GM21515 (cell line): ENCODE results near the gene WNT6.
"Not testable (repeated sequence)": the region's sequence is repeated elsewhere in the genome, so short reads cannot be mapped to it uniquely, and the experiment has no call there.

Source experiments
- ATAC-seq: cut with Tn5 transposase; IDR thresholded peaks from one replicate; pipeline ENCODE4 v1.9.1; 2021; ENCODE audit not compliant: unreplicated experiment

The WNT6 gene

DNA sequence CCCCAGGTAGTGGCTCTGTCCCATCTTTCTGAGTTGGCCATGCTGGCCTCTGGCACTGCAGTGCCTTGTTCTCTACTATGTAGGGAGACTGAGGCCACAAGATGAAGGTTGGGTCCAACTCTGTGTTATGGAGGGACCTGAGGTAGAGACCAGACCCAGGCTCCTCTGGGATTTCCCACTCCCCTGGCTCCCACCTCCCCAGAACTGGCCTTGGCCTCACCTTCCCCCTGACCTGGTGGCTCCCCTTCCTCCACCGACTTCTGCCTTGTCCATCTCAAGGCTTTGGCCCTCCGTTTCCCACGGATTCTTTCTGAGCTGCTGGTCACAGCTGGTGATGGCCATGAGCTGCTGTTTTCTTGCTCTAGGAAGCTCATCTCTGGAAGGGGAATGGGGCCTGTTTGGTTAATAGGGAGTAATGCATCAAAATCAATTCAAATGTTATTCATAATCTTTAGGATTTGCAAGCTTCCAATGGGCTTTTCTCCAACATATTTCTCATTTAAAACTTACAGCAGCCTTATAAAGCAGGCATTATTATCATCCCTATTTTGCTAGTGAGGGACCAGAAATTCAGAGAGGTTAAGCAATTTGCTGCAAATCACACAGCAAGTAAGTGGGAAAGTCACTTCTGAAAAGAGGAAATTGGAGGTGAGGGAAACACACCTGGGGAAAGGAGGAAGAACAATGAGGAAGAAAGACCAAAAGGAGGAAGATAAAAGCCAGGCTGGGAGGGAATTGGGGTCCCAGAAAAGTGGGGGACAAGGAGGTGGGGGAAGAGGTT is 28.9 kb upstream of the WNT6 start:
- ATAC-seq = no peak

DNA sequence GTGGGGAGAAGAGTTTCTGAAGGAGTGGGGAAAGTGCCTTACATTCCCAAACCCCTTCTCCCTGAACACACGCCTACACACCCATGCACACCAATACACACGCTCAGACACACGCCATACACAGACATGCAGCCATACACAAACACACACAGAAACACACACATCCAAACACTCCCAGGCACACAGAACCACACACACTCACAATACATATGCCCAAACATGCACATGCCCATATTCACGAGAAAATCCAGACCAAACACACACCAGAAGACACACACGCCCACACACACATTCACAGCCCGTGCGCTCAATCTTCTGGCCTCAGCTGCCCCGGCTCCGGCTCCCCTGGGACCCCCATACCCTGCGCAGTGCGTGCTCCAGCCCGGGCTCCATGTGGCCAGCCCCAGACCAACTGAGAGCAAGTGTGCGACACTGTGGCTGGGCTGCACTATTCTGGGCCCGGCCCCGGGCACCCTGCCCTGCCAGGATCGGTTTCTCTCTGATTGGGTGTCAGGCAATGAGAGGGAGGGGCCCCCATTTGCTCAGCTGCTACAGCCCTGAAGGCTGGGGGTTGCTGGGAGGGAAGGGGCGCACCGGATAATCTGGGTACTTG is 28.1 kb upstream of the WNT6 start, which contains the start of gene PRKAG3:
Gene PRKAG3, minus strand, starts transcription at position 426 of the 613 bp plus-strand sequence.
- ATAC-seq = no peak

DNA sequence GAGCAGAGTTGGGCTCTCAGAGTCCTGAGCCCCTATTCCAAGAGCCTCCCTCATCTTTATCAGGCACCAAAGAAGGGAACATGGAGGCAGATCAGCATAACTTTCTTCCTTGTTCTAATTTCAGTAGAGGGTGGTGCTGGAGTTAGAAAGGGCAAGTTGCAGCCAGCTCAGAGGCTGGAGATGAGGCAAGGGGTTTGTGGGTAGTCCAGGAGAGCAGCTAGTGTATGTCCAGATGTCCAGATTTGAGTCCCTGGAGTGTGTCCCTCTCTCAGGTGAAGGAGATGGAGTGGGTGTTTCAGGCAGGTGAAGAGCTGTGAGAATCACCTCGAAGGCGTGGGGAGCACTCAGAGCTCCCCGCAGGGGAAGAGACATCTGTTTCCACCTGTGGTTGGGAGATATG is 27.5 kb upstream of the WNT6 start:
- no peak for ATAC-seq

DNA sequence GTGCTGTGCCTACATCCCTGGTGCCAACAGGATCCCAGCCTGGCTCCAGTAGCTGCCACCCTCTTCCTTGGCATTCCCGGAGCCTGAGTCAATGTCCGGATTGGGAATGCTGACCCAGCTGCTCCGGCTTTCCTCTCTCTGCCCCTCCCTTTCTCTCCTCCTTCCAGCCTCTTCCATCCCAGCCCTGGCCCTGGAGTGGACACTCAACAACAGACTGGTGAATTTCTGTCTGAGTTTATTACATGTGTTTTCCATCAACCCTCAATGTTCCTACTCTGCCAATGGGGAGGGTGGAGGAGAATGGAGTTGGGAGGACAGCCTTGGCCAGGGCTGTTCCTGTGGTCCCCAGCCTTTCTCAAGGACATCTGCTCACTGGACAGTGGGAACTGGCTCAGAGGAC is 27.1 kb upstream of the WNT6 start:
- ATAC-seq = no peak

DNA sequence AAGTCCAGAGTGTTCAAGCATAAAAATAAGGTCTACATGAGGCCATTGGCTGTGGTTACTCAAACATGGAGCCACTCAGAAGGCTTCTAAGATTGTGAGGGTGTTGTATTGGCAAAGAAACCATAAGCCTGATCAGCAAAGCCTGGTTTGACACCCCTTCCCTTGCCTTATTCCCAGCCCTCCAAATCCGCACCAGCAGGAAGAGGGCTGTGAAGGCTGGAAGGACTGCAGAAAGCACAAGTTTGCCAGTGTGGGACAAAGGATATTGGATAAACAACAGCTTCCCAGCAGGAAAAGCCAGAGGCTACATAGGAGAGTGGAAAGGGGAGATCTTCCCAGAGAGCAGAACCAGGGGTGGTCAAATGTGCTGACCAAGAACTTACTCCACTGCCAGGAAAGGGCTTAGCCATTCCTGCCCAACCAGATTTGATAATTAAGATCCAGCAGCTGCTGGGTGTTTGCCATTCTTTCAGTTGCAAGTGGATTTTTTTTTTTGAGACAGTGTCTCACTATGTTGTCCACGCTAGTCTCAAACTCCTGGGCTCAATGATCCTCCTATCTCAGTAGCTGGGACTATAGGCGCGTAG is 26.5 kb upstream of the WNT6 start:
- ATAC-seq = no peak

DNA sequence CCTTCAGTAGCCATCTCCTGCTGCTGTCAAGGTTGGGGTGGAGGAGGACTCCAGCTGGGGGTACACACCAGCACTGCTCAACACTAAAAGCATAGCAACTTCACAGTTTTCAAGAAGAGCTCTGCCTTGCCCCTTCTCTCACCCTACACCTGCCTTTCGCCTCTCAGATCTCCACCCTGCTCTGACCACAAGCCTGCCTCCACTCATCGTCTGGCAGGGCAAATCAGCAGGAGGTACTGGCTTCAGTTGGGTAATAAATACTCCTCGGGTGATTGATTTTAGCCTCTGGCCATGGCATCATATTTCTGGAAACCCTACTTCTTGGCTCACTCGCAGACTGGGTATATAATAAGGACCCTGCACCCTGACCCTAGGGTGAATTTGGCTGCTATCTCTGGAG is 24.9 kb upstream of the WNT6 start:
- ATAC-seq = no peak

DNA sequence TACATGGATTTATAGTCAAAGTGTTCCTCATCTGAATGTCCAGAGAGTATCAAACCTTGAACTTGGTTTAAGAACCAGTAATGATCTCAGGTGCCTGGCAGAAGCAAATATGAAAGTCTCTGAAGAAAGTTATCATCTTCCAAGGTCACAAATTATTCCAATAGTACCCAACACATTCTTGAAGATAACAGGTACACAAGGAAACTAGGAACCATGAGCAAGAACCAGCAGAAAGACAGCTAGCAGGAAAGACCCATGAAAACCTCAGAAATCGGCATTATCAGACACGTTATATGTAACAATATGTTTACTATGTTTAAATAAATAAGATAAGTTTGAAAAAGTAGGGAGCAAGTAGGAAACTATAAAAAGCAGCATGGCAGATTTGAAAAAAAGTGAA is 22.1 kb upstream of the WNT6 start:
- no peak for ATAC-seq

DNA sequence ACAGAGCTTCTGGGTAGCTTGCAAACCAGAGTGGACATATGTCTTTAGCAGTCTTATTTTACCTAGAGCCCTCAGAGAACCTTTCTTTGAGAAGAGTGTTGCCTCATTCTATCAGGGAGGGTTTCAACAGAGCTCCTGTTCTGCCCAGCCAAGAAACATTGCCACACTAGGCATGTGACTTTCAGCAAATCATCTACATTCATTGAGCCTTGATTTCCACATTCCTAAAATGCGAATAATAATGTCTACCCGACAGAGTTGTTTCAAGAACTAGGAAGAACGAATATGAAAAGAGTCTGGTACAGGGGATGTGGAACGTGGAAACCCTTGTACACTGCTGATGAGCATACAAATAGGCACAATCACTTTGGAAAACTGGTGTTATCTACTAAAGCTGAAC is 20.2 kb upstream of the WNT6 start:
- ATAC-seq = no peak

DNA sequence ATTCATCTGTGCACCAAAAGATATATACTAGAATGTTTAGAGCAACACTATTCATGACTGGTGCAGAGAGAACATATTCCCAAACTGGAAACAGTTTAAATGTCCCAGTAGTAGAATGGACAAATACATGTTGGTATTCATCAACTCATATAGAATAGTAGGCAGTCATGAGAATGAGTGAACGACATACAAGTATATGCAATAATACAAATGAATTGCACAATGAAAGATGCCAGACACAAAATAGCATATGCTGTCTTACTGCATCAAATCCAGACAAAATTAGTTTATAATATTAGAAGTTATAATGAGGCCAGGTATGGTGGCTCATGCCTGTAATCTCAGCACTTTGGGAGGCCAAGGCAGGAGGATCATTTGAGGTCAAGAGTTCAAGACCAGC is 19.7 kb upstream of the WNT6 start:
- ATAC-seq = no peak

DNA sequence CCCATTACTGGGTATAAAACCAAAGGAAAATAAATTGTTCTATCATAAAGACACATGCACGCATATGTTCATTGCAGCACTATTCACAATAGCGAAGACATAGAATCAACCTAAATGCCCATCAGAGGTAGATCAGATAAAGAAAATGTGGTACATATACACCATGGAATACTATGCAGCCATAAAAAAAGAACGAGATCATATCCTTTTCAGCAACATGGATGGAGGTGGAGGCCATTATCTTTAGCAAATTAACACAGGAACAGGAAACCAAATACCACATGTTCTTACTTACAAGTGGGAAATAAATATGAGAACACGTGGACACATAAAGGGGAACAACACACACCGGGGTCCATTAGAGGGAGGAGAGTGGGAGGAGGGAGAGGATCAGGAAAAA is 15.3 kb upstream of the WNT6 start:
- ATAC-seq = not testable (repeated sequence)

DNA sequence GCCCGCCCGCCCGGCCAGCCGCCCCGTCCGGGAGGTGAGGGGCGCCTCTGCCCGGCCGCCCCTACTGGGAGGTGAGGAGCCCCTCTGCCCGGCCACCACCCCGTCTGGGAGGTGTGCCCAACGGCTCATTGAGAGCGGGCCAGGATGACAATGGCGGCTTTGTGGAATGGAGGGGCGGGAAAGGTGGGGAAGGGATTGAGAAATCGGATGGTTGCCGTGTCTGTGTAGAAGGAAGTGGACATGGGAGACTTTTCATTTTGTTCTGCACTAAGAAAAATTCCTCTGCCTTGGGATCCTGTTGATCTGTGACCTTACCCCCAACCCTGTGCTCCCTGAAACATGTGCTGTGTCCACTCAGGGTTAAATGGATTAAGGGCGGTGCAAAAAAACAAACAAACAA is 12.6 kb upstream of the WNT6 start:
- ATAC-seq = not testable (repeated sequence)

DNA sequence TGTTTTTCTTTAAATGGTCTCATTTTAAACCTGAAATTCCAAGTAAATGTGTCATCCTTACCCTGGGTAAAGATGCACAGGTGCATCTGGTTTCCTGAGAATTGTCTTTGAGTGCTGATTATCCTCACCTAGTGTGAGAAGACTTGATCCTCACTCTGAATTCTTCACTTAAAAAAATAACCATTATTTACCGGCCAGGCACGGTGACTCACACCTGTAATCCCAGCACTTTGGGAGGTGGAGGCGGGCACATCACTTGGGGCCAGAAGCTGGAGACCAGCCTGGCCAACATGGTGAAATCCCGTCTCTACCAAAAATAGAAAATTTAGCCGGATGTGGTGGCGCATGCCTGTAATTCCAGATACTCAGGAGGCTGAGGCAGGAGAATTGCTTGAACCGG is 9.9 kb upstream of the WNT6 start:
- ATAC-seq = no peak

DNA sequence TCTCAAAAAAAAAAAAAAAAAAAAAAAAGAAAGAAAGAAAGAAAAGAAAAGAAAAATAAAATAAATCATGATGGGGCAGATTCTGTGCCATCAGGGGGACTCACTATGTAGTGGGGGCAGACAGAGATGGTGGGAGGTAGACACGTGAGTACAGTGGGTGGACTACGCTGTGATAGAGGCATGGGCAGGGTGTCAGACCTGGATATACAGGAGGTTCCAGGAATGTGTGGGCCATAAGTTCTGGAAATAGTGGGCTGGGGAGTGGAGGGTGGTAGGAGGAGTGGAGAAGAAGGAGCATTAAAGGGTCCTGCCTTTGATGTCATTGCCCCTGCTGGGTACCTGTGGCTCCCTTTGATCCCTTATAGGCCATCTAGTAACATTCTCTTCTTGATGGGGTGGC is 8.8 kb upstream of the WNT6 start:
- ATAC-seq = no peak

DNA sequence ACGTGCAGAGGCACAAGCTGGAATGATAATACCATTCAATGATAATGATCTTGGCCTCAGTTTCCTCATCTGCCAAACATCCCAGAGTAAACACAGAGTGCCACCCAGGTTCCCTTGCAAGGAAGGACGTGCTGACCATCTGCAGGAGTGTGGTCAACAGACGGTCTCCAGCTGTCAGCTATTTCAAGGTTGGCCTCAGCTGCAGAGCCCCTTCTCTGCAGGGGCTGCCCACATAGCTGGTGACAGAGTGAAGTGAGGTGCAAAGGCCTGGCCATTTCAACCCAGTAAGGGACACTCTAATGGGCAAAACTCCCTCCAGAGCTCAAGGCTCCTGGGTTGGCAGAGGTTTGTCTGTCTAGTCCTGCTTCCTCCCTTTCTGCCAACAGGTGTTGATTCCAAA is 8.3 kb upstream of the WNT6 start:
- no peak for ATAC-seq

DNA sequence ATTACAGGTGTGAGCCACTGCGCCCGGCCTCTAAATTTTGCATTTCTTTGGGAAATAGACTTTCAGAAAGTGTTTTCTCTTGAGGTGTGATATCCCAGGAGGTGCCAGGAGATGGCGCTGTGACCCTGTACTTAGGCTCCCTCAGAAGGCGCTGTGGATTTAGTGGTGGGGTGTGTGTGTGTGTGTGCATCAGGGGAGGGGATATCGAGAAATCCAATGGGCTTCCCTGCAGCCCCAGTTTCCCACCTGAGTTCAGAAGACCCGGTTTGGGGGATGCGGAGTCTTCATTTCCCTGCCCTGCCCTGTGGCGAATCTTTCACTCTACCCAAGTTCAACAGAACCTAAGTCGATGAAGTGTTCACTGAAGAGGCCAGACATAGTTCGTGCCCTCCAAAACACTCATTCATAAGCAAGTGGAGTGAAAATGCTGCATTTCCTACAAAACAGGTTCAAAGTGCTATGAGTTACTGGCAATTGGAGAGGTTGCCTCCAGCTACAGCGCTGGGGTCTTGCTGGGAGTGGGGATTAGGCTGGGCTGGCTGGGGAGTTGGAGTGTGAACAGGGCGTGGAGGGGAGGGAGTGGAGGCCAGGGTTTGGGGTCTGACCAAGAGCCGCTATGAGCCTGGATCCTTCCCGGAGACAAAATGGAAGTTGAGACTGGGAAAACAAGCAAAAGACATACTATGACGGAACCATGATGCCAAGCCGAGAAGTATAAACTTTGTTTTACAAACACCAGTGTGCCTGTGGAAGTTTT is 6.5 kb upstream of the WNT6 start:
- ATAC-seq = no peak

DNA sequence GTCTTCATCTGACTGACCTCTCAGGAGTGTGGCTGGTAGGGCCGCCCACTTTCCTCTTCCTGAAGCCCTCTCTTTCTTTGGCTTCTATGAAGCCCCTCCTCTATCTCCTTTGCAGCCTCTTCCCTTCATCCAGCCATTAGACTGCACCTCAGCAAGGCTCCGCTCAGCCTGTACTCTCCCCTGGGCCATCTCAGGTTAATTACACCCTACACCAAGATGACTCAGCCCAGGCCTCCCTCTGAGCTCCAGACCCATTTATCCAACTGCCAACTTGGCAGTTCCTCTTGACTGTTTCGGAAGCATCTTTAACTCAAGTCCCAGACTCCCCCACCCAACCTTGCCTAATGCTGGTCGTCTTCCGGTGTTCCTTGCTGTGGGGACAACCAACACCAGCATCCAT is 5.8 kb upstream of the WNT6 start:
- no peak for ATAC-seq

DNA sequence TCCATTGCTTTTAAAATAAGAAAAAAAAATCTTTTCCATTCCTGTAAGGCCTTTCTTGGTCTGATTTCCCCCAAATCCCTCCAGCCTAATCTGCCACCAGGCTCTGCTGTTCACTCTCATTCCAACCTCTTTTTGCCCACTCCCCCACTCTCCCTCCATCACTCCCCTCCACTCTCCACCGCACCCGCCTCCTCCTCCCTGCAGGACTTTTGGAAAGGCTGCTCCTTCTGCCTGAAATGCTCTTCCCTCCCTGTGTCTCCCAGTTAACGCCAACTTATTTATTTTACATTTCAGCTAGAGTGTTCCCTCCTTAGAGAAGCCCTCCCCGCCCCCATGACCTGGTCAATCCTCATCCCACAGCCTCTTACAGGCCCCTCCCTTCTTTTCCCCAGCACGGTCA is 4.7 kb upstream of the WNT6 start:
- ATAC-seq = no peak

DNA sequence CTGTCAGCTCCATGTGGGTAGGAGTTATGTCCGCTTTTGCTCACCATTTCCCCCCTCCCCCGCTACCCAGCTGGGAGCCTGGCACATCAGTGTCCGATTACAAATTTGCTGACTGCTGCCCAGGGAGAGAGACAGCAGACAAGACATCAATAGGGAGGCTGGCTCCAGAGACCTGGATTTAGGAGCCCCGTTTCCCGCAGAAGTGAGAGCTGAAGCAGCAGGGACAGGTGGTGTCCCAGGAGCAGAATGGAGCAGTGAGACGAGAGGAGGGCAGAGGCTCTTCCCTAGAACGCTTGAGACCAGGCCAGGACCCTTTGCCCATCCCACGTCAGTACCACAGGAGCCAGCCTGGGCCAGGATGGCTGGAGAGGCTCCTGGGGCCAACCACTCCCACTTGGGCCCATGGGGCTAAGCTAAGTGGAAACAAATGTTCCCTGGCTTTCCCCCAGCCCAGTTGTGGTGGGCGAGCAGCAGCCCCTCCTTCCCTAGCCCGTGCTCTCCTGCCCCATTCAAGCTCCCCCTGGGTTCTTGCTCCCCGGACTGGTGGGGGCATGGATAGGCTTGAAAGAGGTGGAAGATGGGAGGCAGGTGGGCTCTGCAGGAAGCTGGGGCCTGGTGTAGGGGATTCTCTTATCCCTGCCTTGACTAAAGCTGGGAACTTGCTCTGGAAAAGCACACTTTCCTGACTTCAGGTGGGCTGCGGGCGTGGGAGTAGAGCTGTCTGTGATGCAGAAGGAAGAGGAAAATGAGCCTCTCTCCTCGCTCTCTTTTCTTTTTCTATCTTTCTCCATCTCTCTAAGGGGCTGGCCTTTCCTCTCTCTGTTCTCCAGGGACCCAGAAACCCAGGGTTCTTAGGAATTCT is 4.1 kb upstream of the WNT6 start:
- ATAC-seq = no peak

DNA sequence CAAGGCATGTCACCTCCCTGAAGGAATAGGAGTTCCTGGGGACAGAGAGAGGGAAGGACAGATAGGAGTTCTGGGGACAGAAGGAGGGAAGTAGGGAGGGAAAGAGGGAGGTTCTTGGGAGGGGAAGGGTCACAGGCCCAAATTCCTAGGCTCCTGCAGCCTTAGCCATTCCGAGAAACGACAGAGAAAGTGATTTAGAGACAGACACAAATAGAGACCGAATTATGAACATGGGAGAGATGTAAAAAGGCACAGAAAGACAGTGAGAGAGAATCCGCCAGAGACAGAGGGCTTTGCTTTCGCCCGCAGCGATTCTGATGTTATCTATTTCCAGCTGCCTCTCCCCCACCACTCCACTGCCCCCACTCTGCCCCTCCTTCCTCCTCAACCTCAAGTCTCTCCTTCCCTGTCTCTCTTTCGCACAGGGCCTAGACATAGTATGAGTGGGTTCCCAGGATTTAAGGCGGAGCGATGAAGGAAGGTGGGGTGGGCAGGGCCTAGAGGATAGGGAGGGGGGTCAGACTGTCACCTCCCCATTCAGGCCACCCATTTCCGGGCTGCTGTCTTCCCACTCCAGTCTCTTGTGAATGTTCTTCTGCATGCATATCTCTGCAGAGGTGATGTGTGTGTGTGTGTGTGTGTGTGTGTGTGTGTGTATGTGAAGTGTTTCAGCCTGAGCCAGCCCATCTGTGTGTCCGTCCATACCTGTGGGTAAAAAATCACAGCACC is 3.3 kb upstream of the WNT6 start:
- ATAC-seq = no peak

DNA sequence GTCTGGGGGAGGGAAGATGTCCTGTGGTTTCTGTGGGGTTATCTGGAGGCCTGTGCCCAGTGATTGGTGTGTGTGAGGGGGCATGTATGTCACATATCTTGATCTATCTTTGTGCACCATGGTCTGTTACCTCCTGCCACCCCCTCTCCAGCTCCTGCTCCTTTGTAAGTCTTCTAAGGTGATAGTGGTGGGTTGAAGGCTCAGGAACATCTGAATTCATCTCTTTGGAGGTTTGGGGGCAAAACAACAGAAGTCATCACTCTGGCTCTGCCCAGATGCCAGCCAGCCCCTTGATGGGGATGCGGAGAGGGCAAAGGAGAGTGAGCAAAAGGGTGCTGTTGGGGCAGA is 2.7 kb upstream of the WNT6 start:
- no peak for ATAC-seq
